H1 (cell line): Measurements from ENCODE around the gene TMBIM4. TPM values are rescaled to one million over a fixed set of nuclear protein-coding genes. Genes with fewer than 3 reads are reported as not detected.

Experiments
- CEBPB ChIP-seq: IDR thresholded peaks from 2 replicates; pipeline ENCODE4 v1.6.1; 2012; ENCODE audit warnings: low read depth, low read length
- CTBP2 ChIP-seq: IDR thresholded peaks from 2 replicates; pipeline ENCODE4 v1.7.0; 2011; ENCODE audit warnings: borderline replicate concordance, mild to moderate bottlenecking, moderate library complexity, mixed read lengths, low read length; ENCODE audit not compliant: insufficient read depth, insufficient read length
- JUND ChIP-seq: IDR thresholded peaks from 2 replicates; pipeline ENCODE4 v1.6.1; 2011; ENCODE audit warnings: mild to moderate bottlenecking, improper control_type of control experiment, low read length
- KDM5A ChIP-seq: fragments of 200-600 bp; IDR thresholded peaks from 2 replicates; pipeline ENCODE4 v1.7.1; 2012; ENCODE audit warnings: mild to moderate bottlenecking, low read length, inconsistent platforms, mixed read lengths
- RNF2 ChIP-seq: fragments of 200-900, 300-1000 bp; sonication (generic); IDR thresholded peaks from 2 replicates; pipeline ENCODE4 v1.7.1; 2016; ENCODE audit warnings: borderline replicate concordance, low read depth, mild to moderate bottlenecking, antibody characterized with exemption, low read length; ENCODE audit not compliant: poor library complexity, severe bottlenecking; ENCODE audit errors: missing control alignments
- polyA plus RNA-seq, 7 experiments: library from polyadenylated mRNA; depleted of rRNA in 3 of 7; stranded (reverse) in 5 of 7; unstranded in 2 of 7; fragments of >200 nt in 5 of 7; fragments of 200-250 nt in 2 of 7; gene quantifications; 1 replicate in 5 of 7; 2 replicates in 1 of 7; 4 replicates in 1 of 7; pipeline versions ENCODE4 v1.2.1 to v1.2.3, GENCODE V29; 2011 to 2013; ENCODE audit warnings: missing spikeins in 2 of 7, mixed read lengths in 2 of 7
- total RNA-seq: library from RNA; stranded (reverse); fragmentation: NEBNext Ultra II Directional; extraction: Animal tissue kit (Norgen Biotek cat#: 25700); gene quantifications from 2 replicates; pipeline ENCODE4 v1.2.1, GENCODE V29; 2021

The TMBIM4 gene
- total and polyA plus RNA-seq, 2 of the 8 experiments (the other 6 are each of a cell fraction or from before 2014, with no cell fraction given) = 12.8 to 46.6 TPM

DNA sequence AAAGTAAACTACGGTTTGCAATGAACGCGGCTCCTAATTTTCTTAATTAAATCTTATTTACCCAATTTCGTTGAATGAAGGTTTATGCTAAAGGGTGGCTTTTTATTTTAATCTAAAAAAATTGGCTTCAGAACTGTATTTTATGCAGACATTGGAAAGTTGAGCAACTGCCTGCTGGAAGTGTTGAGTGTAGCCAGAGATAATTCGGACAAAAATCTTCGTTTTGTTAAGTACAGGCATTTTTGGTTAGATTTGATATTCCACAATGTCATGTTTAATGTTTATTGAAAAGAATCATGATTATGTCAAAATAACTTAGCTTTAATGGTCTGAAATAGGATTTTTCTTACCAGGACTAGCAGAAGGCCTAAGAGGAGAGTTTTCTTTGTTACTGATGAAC lies 20.1 kb upstream of the TMBIM4 start (continued):
- TF ChIP-seq CEBPB (no peak), JUND (no peak), KDM5A (no peak), RNF2 (no peak), CTBP2 (no peak)
